ENCODE measurements around the gene ITGA3.

ITGA3 gene

DNA sequence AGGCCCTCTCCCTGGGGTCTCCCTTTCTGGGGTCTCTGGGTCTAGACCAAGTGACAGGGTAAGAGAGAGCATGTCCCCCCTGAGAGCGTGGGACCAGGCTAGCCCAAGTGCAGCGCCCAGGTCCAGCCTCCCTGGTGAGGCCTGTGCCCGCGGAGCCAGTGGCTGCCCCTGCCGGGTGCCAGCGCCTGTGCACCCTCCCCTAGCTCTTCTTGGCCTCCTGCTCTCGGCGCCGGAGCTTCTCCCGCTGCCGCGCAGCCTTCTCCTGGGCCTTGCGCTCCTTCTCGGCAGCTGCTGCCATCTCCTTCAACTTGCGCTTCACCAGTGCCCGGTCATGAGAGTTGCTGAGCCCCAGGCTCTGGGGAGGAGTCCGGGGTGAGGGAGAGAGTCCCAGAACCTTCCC lies 56.8 kb downstream of the ITGA3 start:
- no peak for DNase-seq

DNA sequence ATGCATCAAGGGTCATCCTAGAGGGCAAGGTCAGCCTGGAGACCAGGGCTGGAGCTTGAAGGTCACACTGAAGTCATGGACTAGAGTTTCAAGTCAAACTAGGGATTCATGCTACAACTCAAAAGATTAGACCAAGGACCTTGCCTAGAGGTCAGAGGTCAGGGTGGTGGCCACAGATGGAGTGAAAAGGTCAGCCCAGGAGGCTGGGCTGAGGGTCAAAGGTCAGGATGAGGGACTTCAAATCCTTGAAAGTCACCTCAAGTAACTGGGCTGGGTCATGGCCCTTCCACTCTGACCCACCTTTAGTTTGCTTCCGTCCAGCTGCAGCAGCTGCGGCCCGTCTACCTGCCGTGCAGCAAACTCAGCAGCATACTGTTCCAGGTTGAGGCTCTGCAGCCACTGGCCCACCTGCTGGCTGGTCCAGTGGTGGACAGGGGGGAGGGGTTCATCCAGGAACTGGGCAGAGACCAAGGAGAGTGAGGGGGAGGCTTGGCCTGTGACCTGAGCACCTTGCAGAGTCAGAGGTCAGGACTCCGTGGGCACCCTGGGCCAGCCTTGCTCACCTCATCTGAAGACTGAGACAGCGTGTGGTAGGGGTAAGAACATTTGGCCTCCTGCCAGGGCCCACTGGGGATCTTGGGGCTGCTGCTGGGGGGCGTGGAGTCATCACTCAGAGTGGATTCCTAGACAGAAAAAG lies 57.9 kb downstream of the ITGA3 start:
- no peak for DNase-seq

DNA sequence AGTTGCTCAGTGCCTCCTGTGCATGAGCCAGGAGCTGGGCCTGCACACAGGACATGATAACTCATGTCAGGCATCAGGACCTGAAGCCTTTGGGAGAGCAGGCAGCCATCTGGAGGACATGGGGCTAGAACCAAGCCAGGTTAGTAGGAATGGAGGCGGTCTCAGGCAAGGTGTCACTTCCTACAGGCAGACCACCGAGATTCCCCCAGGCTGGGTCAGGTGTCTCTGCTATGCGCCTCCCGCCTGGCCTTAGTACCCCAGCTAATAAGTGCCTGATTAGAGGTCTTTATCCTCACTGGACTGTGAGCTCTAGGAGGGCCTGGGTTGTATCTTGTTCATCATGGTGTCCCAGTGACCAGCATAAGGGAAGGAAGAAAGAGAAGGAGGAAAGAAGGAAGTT lies 58.5 kb downstream of the ITGA3 start:
- DNase-seq: no peak

DNA sequence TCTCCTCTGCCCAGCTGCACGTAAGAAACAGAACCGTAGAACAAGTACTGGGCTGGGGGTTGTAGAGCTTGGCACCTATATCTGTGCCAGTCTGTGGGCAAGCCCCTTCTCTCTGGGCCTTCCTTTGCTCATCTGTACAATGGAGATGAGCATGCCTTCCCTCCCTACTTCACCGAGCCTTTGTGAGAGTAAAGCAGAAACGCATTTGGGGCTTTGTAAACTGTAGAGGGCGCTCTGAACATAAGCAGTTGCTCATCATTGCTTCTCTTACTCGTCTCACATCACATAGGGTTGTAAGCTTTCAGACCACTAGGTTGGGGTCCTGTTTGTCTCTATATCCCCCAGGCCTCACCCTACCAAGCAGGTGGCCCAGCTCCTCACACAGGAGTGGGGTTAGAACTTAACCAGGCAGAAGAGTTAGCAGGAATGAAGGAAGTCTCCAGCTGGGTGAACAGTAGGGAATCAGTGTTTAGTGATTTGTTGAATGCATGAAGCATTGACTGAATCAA lies 59.0 kb downstream of the ITGA3 start:
- DNase-seq: no peak

DNA sequence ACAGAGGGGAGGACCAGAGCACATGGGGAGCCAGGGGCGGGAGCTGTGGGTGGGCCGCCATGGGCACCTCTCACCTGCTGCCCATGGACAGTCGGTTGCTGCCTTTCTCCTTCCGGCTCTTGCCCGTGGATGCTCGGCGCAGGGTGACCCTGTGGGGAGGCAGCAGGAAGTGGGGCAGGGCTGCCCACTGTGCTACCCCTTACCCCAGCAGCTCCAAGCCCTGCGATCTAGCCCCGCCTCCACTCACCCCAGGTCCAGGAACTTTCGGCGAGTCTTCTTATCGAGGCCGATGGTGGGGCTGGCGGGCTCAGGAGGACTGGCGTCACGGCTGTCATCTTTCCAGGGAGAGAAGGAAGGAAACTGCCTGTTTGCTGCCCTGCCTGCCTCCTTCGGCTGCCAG lies 59.8 kb downstream of the ITGA3 start:
- no peak for DNase-seq

DNA sequence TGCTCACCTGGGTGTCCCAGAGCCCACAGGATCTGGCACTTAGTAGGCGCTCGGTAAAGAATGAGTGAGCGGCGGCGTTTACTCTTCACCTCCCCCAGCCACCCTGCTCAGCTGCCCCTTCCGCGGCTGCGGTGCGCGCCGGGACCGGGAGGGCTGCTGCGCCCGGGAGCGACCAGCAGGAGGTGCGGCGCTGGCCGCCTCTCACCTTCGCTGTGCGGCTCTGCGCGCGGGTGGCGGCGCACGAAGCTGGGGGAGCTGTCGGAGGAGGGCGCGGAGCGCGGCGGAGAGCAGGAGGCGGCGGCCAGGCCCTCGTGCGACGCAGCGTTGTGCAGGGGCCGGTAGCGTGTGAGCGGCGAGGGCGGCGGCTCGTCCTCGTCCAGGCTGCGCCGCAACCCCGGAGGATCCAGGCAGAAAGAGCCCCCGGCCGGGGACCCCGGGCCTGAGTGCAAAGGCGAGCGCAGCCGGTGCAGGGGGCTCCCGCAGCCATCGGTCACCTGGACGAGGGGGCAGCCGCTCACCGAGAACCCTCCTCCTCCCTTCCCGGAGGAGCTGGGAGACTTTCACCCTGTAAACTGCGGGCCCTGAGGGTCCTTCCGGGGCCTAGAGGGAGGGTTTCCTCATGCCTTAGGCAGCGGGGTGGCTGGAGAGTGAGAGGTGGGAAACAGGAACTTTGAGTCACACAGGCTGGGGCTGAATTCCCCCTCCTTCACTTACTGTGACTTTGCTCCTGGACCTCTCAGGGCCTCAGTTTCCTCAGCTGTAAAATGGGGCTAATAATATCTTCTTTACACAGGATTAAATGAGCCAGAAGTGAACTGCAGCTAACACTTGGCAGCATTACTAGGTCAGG lies 61.5 kb downstream of the ITGA3 start:
- DNase-seq: no peak

DNA sequence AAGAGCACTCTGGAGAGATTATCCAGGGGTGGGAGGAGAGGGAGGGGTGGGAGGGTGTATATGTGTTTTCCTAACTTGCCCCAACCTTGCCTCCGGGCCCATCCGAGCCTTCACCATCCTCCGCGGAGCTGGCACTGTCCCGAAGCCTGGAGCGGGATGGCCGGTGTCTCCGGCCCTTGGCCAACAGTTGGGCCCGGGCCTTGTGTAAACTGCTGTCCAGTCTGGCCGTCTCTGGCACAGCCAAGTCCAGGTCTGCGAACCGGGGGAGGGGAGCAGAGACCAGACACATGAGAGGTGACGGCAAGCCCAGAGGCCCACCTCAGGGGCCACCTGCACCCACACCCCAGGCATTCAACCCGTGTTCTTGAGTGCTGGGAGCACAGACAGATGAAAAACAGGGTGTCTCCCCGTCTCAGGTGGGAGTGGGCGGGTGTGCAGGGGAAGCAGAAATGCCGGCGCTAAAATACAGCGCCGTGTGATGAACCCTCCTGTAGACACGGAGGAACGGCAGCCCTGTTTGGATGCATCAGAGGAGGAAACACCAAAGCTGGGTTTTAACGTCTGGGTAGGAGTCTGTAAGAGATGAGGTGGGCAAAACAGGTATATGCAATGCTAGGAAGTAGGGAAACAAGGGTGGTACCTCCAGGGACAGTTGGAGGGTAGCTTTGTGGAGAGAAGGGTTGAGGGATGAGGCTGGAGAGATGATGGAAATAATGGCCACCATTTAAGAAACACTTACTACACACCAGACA lies 62.3 kb downstream of the ITGA3 start:
- DNase-seq: no peak

DNA sequence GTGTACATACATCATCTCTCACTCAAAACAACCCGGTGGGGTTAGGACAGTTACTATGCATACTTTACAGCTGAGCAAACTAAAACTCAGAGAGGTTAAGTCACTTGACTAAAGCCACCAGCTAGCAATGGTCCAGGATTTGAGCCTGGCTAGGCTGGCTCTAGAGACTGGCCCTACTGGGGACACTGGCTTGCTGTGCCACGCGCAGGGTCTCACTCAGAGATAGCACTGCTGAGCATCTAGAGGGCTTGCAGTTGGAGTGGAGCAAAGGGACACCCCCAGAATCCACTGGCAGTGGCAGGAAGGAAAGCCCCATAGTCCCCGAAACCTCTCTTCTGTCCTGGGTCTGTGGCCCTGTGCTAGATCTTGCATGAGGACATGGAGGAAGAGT lies 62.9 kb downstream of the ITGA3 start:
- no peak for DNase-seq

DNA sequence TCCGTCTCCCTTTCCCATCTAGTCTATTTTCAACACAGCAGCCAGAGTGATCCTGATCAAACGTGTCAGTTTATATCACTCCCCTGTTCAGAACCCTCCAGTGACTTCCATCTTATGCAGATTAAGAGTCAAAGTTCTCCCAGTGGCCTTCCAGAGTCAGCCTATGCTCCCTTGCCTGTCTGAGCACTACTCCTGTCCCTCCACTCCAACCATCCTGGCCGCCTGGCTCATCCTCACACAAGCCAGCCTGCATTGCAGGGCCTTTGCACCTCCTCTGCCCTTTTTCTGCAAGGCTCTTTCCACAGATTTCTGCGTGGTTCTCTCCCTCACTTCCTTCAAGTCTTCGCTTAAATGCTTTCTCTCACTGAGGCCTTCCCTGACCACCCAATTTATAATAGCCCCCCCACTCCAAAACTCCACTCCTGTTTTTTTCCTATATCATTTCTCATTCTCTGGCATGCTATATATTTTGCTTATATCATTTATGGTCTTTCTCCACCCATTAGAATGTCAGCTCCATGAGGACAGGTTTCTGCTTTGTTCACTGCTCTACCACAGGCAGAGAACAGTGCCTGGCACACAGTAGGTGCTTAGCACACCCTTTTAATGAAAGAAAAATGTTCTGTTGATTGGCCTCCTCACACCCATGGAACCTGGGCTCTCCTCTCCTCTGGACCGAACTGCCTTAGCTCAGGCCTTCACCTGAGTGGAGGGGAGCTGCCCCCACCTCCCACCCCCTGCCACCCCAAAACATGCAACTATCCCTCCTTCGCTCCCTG lies 64.8 kb downstream of the ITGA3 start:
- no peak for DNase-seq

DNA sequence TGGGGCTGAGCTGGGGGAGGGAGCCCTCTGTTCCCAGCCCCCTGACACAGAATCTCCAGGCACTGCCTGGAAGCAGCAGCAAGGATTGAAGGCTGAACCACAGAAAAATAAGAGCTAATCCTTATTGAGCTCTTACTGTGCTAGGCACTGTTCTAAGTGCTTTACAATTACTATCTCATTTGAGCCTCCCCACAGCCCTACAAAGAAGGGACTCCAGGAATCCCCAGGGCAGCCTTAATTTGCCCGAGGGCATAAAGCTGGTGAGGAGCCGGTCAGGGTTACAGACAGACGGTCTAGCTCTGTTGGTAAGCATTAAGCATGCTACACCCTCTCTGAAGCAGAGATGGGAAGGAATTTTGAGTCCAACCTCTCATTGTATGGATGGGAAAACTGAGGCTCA lies 67.0 kb downstream of the ITGA3 start:
- DNase-seq: no peak

DNA sequence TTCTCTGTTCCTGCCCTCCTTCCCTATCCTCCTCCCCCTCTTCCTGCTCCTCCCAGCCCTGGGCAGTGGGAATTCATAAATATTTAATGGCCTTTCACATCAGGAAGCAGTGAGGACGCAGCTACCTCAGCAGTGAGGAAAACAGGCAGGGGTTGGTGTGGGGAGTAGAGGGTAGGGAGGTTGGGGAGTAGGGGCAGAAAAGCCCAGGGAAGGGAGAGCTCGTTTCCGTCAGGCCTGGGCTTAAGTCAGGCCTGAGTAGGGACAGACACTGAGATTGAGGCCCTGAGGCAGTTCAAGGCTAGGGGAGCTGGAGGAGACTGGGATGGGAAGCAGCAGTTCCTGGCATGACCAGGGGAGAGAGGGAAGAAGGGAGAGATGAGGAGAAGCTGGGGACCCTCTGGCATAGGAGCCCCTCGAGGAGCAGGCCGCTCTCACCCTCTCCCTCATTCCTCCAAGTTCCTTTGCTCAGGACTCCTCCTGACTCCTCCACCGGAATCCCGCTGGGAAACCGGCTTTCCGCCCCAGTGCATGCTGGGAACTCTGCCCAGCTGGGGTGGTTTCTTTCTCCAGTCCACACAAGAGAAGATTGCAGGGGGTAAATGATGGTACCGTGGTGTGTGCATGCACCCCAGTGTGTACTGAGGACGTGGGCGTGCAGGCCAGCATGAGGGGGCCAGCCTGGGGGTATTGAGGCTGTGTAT lies 67.9 kb downstream of the ITGA3 start:
- no peak for DNase-seq

DNA sequence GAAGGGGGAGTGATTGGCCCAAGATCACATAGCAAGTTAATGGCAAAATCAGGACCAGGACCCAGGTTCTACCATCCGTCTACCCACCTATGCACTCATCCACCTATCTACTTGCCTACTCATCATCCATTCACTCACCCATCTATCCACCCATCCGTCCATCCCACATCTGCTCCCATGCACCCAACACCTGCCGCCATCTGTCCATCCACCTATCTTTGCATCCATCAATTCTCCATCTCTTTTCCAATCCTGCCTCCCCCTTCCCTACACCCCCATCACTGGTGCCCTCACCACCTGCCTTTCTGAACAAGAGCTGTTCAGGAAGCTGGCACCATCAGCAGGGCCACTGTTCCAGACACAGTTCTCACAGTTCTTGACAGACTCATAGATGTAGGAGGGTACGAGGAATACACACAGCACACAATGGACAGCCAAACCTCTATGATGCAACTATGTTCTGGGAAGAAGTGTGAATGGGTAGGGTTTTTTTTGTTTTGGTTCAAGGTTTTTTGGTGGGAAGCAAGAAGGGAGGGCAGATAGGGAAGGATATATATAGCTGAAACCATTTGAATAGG lies 69.6 kb downstream of the ITGA3 start:
- no peak for DNase-seq

DNA sequence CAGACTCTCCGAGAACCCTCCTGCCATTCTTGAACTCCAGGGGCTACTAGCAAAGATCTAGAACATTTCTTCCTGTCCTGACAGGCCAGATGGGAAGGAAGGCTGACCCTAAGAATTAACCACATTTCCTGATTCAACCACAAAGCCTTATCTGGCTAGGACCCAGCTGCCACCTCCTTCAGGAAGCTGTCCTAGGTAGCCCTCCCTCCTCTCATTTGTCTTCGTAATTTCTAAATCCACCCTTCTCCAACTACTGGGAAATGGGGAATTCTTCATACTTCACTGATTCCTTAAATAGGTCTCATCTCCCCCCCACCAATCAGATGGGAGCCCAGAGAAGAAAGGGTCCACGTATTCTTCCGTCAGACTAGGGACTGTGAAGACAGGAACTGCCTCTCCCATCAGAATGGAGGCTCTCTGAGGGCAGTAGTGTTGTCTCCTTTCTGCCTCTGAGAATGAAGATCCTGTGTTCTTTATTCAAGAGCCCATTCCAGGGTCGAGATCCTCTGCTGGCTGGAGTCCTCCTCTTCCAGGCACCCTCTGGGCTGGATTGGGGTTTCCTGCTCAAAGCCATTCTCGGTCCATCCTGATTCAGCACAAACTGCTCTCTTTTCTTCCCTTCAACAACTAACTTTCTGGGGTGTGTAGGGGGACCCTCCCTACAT lies 71.9 kb downstream of the ITGA3 start:
- DNase-seq: no peak

DNA sequence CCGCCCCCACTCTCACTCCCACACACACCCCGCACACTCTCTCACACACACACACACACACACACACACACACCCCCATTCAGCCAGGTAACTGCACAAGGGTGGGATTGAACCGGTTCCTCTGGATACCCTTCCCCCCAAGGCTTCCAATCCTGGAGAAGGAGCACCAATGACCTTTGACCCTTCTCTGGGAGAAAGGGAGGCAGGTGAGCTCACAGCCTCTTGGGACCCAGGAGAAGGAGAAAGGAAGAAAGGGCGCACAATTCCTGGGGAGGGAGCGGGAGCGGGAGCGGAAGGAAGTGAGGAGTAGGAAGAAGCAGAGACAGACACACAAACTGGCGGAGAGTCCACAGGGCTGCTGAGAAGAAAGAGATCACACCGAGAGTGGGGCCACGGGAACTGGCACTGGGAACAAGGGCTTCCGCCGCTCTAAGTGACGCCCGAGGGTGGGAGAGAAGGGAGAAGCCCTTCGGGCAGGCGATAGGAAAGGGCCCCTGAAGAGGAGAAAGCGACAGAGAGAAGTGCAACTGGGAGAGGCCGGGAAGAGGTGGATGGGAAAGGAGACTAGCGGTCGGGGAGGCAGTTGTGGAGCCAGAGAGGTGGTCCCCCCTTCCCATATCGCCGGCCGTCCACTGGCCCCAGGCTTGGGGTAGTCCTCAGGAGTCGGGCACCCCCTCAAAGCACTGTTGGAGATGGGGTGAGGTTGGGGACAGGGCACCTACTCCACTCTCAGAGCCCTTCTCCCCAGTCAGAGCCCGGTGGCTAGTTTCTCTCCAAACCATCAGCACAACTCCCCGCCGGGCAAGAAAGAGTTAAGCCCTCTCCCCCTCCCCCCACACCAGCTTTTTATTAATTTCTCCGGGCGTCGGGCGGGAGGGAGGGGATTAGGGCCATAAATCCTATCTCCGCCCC lies 72.8 kb downstream of the ITGA3 start:
- DNase-seq: no peak

DNA sequence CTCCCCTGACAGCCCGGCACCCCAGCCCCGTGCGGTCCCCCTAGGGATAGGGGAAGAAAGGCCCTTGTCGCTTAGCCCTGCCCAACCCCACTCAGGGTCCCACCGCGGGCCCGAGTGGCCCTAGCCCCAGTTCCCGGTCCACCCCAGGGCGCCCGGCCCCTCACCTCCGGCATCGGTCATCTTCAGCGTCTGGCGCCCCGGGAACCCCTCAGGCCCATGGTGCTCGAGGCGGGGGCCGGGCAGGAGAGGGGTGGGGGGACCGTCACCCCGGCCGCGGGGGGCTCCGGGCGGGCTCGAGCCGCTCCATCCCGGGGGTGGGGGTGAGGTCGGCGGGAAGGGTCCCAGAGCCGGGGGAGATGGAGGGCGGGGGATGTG lies 73.4 kb downstream of the ITGA3 start:
- DNase-seq: no peak

DNA sequence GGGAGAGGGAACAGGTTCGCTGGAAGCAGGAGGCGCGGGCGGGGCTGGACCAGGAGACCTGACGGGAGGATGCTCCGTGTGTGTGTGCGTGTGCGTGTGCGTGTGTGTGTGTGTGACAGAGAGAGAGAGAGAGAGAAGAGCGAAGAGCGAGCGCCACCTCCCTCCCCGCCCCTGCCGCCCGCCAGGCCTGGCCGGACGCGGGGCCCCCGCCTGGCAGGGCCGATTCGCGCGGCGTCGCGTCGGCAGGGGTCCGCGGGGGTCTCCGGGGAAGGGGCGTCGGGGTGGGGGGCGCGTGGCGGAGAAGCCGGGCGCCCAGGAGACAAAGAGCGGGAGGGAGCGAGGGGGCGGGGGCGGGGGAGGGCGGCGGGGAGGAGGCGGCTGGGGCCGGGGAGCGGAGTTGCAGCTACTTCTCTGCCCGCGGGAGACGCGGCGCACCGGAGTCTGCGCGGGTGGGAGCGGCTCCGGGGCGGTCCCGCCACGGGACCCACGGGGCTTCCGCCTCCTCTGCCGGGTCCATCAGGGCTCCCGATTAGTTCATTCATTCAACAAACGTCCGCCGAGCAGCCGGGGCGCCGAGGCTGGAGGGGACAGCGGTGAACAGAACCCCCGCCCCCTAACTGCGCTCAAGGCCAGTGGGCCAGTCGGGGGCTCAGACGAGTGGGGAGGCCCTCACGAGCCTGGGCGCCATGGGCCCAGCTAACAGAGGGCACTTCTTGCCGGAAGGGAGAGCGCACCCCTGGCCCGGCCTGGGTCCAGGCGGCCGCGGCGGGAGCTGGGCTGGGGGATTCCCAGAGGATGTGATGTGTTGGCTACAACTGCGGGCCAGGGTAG lies 74.0 kb downstream of the ITGA3 start, which contains the start of gene SAMD14:
Gene SAMD14, minus strand, starts transcription at position 433 of the 831 bp plus-strand sequence. CDS start 5,201 bp downstream, outside the sequence.
- DNase-seq: peak; percentile 9

DNA sequence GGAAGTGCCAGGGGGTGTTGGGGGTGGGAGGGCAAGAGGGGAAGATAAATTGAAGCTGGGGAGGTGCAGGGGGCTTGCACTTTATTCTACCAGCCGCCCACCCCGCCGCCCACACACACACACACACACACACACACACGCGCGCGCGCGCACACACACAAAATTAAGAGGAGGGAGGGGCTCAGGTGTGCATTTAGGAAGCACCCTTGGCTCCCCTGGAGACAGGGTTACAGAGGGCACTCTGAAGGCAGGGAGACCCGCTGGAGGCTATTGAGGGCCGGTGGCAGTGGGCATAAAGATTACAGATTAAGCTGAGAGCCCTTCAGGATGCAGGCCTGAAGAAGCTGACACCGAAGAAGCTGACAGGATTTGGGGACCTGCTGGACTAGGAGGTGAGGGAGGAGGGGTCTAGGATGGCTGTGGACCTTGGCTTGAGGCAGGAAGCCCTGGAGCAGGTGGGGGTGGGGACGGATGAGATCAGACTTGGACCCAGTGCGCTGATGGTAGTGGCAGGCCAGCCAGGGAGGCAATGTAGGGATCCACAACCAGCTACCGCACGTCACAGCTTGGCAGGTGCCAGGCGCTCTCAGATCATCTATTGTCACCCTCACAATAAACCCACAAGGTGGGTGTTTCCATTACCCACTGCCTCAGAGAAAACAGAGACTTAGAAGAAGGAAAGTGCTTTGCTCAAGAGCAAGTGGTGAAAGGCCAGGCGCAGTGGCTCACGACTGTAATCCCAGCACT lies 74.8 kb downstream of the ITGA3 start:
- DNase-seq: peak; percentile 24

DNA sequence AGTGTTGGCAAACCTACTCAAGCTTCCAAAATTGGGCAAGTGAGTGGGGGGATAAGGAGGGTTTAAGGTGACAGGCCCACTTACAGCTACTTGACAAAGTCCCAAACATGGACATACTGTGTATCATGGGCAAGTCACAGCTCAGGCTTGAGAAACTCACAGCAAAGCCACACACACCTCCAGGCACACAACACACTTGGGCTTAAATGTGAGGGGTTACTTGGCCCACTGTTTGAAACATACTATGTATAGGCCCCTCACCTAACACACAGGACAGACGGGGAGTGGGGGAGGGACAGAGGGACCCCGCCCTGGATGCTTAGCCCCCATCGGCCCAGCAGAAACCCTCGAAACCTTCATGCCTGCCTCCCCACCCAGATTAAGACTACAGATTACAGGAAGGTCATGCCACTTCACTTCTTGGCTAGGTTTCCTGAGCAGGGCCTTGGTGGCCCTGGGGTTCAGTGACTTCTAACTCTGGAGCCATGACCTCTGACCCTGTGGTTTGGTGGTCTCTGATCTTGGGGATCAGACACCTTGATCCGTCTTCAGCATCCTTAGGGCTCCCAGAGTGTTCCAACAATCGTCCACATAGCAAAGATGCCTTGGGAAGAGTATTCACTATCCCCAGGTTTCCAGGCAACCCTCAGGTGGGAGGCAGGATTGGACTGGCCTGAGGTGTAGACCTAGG lies 76.3 kb downstream of the ITGA3 start:
- no peak for DNase-seq
